Astrocyte (in vitro differentiated cells and primary cell): Measurements from ENCODE around the gene TRIM44. TPM values are rescaled to one million over a fixed set of nuclear protein-coding genes. Genes with fewer than 3 reads are reported as not detected.

ENCODE experiments used
- DNase-seq: peaks from one replicate; pipeline ENCODE4 v3.0.0-alpha.2; 2010; ENCODE audit warnings: low read depth
- FAIRE-seq: peaks from 2 replicates; lab custom pipeline; 2011; peaks lifted over from hg19 to GRCh38; lab: Jason Lieb, UNC
- H2AFZ ChIP-seq: 2 replicates; pipeline ENCODE4 v1.6.0; 2012; ENCODE audit warnings: low read depth, low read length, inconsistent platforms
- H3K27ac ChIP-seq: 2 replicates; pipeline ENCODE4 v1.5.1; 2011; ENCODE audit warnings: low read depth, low read length, inconsistent platforms
- H3K27me3 ChIP-seq: 2 replicates; pipeline ENCODE4 v1.6.0; 2011; ENCODE audit warnings: low read length, inconsistent platforms; ENCODE audit not compliant: insufficient read depth
- H3K36me3 ChIP-seq: 2 replicates; pipeline ENCODE4 v1.5.1; 2011; ENCODE audit warnings: low read length, inconsistent platforms; ENCODE audit not compliant: insufficient read depth
- H3K4me1 ChIP-seq: 2 replicates; pipeline ENCODE4 v1.5.1; 2011; ENCODE audit warnings: low read length, inconsistent platforms; ENCODE audit not compliant: insufficient read depth
- H3K4me2 ChIP-seq: 2 replicates; pipeline ENCODE4 v1.6.0; 2012; ENCODE audit warnings: low read length, inconsistent platforms
- H3K4me3 ChIP-seq: 2 replicates; pipeline ENCODE4 v1.5.1; 2011; ENCODE audit warnings: low read depth, mild to moderate bottlenecking, low read length, inconsistent platforms; ENCODE audit not compliant: insufficient read depth
- H3K79me2 ChIP-seq: 2 replicates; pipeline ENCODE4 v1.6.0; 2012; ENCODE audit warnings: mild to moderate bottlenecking, low read length, inconsistent platforms; ENCODE audit not compliant: insufficient read depth
- H3K9ac ChIP-seq: 2 replicates; pipeline ENCODE4 v1.6.0; 2012; ENCODE audit warnings: mild to moderate bottlenecking, low read length, inconsistent platforms
- H3K9me3 ChIP-seq: 2 replicates; pipeline ENCODE4 v1.5.1; 2012; ENCODE audit warnings: low read depth, mild to moderate bottlenecking, low read length, inconsistent platforms; ENCODE audit not compliant: insufficient read depth
- H4K20me1 ChIP-seq: 2 replicates; pipeline ENCODE4 v1.6.0; 2012; ENCODE audit warnings: low read length, inconsistent platforms; ENCODE audit not compliant: insufficient read depth
- H3K27ac Mint-ChIP-seq: one replicate; pipeline ENCODE4 v1.8.0; 2021; ENCODE audit warnings: mild to moderate bottlenecking, mixed read lengths; ENCODE audit not compliant: unreplicated experiment
- H3K27me3 Mint-ChIP-seq: one replicate; pipeline ENCODE4 v1.8.0; 2021; ENCODE audit warnings: low read depth, mixed read lengths; ENCODE audit not compliant: unreplicated experiment
- H3K36me3 Mint-ChIP-seq: one replicate; pipeline ENCODE4 v1.8.0; 2021; ENCODE audit warnings: low read depth, mixed read lengths; ENCODE audit not compliant: unreplicated experiment
- H3K4me1 Mint-ChIP-seq: one replicate; pipeline ENCODE4 v1.8.0; 2021; ENCODE audit warnings: low read depth, mixed read lengths; ENCODE audit not compliant: unreplicated experiment
- H3K4me3 Mint-ChIP-seq: one replicate; pipeline ENCODE4 v1.8.0; 2021; ENCODE audit warnings: mild to moderate bottlenecking, moderate library complexity, mixed read lengths; ENCODE audit not compliant: unreplicated experiment
- H3K9me3 Mint-ChIP-seq: one replicate; pipeline ENCODE4 v1.8.0; 2021; ENCODE audit warnings: mild to moderate bottlenecking, mixed read lengths; ENCODE audit not compliant: unreplicated experiment
- CTCF ChIP-seq: IDR thresholded peaks from 2 replicates; pipeline ENCODE4 v1.5.1; 2011; ENCODE audit warnings: low read depth, mild to moderate bottlenecking, inconsistent platforms, low read length, moderate library complexity; ENCODE audit not compliant: insufficient read depth
- EZH2 ChIP-seq: IDR thresholded peaks from 2 replicates; pipeline ENCODE4 v1.6.1; 2012; ENCODE audit warnings: mild to moderate bottlenecking, low read length, inconsistent platforms; ENCODE audit not compliant: insufficient read depth
- total RNA-seq: library from RNA; stranded (reverse); gene quantifications from 2 replicates; pipeline ENCODE4 v1.2.1, GENCODE V29; 2021

The TRIM44 gene
- total RNA-seq, 1 donor from 2014 or later = 61.0 TPM

DNA sequence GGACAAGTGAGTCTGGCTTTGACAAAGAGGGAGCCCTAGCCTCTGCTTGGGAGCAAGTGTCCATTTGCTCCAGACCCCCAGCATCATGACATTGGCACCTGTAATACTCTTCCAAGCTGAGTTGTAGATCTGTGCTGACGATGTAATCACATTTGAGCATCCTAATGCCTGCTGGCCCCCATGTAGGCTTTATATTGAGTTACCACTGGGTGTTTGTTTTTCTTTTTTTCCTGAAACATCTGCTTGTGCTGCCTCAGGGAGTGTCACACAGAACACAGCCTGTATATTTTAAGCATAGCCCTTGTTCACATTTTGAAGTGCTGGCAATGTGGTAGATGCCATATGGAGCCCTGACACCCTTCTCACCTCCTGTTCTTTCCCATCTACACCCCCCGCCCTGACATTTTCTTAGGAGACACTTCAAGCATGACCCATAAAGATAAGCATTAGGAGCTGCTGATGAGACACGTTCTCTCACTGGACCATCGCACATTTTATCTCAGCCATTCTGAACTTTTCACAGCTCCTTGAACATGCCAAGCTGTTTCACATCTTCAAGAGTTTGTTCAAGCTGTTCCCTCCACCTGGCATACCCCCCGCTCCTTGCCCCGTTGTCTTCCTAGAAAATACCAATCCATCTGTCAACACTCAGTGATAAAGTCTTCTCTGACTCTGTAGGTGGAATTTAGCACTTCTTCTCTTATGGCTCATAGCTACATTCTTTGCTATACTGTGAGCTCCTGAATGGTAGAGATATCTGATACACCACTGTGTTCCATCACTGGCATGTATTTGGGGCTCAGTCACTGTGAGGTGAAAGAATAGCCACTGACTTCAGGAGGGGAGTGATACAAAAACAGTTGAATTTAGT is 128.7 kb downstream of the TRIM44 start:
- Mint-ChIP-seq H3K27ac (no peak overlapping the region), H3K9me3 (no peaks in the 10 kb centered on the region), H3K27me3 (no peaks in the 10 kb centered on the region), H3K4me3 (no peak overlapping the region), H3K36me3 (peaks cover 3% of the 10 kb centered on the region), H3K4me1 (peaks cover 53% of the 10 kb centered on the region)
- Histone ChIP-seq H4K20me1 (peaks cover 76% of the 10 kb centered on the region), H3K79me2 (peaks cover 11% of the 10 kb centered on the region), H2AFZ (no peak overlapping the region), H3K27me3 (no peaks in the 10 kb centered on the region), H3K9me3 (no peaks in the 10 kb centered on the region), H3K4me3 (no peak overlapping the region), H3K27ac (no peak overlapping the region), H3K36me3 (no peaks in the 10 kb centered on the region), H3K9ac (no peak overlapping the region), H3K4me2 (no peak overlapping the region), H3K4me1 (peaks cover 19% of the 10 kb centered on the region)
- TF ChIP-seq EZH2 = no peak
- DNase-seq (no peak), FAIRE-seq (no peak)

- no peak overlapping the region for H3K4me3 Mint-ChIP-seq
- H3K36me3 ChIP-seq = no peaks in the 10 kb centered on the region
- FAIRE-seq (no peak), DNase-seq (no peak)
- peaks cover 21% of the 10 kb centered on the region for H3K4me1 ChIP-seq
- H4K20me1 ChIP-seq = peaks cover 67% of the 10 kb centered on the region
- H3K27ac ChIP-seq = no peak overlapping the region
- H3K4me1 Mint-ChIP-seq = peaks cover 53% of the 10 kb centered on the region
- no peaks in the 10 kb centered on the region for H3K27me3 ChIP-seq
- H3K4me3 ChIP-seq = no peak overlapping the region
- no peak overlapping the region for H2AFZ ChIP-seq
- H3K4me2 ChIP-seq = no peak overlapping the region
- H3K79me2 ChIP-seq = peaks cover 8% of the 10 kb centered on the region
- no peak overlapping the region for H3K9ac ChIP-seq
- H3K27me3 Mint-ChIP-seq = no peaks in the 10 kb centered on the region
- no peak for TF ChIP-seq CTCF
- no peak for TF ChIP-seq EZH2
- H3K9me3 Mint-ChIP-seq = no peaks in the 10 kb centered on the region
- H3K9me3 ChIP-seq = no peaks in the 10 kb centered on the region
- H3K27ac Mint-ChIP-seq = no peak overlapping the region
- peaks cover 3% of the 10 kb centered on the region for H3K36me3 Mint-ChIP-seq
These were observed 129.7 kb downstream of the TRIM44 start for GRCh38 chr11:35792148-35792845.

DNA sequence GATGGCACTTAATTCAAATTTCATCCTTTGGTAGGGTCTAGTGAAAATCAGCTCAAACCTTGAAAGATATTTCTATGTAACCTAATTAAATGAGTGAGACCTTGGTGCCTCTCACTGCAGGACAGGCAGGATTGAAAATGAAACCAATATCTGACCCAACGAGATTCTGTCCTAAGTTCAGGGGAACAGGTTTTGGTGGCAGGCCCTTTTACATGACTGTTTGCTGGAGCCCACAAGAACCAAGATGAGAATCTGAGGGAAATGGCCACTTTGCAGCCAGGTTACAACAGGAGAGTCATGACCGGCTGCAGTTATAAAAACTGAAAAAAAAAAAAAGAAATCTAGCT is 130.2 kb downstream of the TRIM44 start:
- Histone ChIP-seq H3K9ac (no peak overlapping the region), H3K79me2 (peaks cover 12% of the 10 kb centered on the region)
- no peak for FAIRE-seq

More for the DNA sequence above, 130.2 kb downstream of the TRIM44 start:
- H2AFZ ChIP-seq = no peak overlapping the region
- TF ChIP-seq CTCF (no peak), EZH2 (no peak)
- no peaks in the 10 kb centered on the region for H3K36me3 ChIP-seq
- no peak overlapping the region for H3K4me2 ChIP-seq
- Mint-ChIP-seq H3K4me1 (peaks cover 53% of the 10 kb centered on the region), H3K36me3 (peaks cover 3% of the 10 kb centered on the region), H3K9me3 (no peaks in the 10 kb centered on the region), H3K27me3 (no peaks in the 10 kb centered on the region), H3K27ac (no peak overlapping the region), H3K4me3 (no peak overlapping the region)
- H4K20me1 ChIP-seq = peaks cover 62% of the 10 kb centered on the region
- no peak overlapping the region for H3K4me3 ChIP-seq
- H3K4me1 ChIP-seq = peaks cover 19% of the 10 kb centered on the region
- no peaks in the 10 kb centered on the region for H3K27me3 ChIP-seq
- no peak for DNase-seq
- no peak overlapping the region for H3K27ac ChIP-seq
- no peaks in the 10 kb centered on the region for H3K9me3 ChIP-seq
